IPS-20b (cell line): Measurements from ENCODE around the gene YIF1B.

Experiments used
- H3K27ac ChIP-seq: one replicate; pipeline ENCODE4 v1.5.1; 2013; ENCODE audit warnings: low read length
- H3K27me3 ChIP-seq: 2 replicates; pipeline ENCODE4 v1.6.1; 2013; ENCODE audit warnings: mild to moderate bottlenecking, low read length, inconsistent platforms; ENCODE audit not compliant: insufficient read depth
- H3K36me3 ChIP-seq: 2 replicates; pipeline ENCODE4 v1.6.1; 2013; ENCODE audit warnings: low read depth, mild to moderate bottlenecking, inconsistent platforms, low read length, moderate library complexity; ENCODE audit not compliant: insufficient read depth
- H3K4me1 ChIP-seq: 2 replicates; pipeline ENCODE4 v1.6.1; 2013; ENCODE audit warnings: mild to moderate bottlenecking, control low read depth, inconsistent platforms, low read length, moderate library complexity; ENCODE audit not compliant: insufficient read depth
- H3K4me3 ChIP-seq: 2 replicates; pipeline ENCODE4 v1.5.1; 2013; ENCODE audit warnings: mild to moderate bottlenecking, low read length, inconsistent platforms
- H3K9ac ChIP-seq: 2 replicates; pipeline ENCODE4 v1.6.1; 2013; ENCODE audit warnings: low read depth, mild to moderate bottlenecking, inconsistent platforms, low read length, moderate library complexity
- H3K9me3 ChIP-seq: 2 replicates; pipeline ENCODE4 v1.6.1; 2013; ENCODE audit warnings: mild to moderate bottlenecking, low read depth, low read length, inconsistent platforms; ENCODE audit not compliant: insufficient read depth

The YIF1B gene

DNA sequence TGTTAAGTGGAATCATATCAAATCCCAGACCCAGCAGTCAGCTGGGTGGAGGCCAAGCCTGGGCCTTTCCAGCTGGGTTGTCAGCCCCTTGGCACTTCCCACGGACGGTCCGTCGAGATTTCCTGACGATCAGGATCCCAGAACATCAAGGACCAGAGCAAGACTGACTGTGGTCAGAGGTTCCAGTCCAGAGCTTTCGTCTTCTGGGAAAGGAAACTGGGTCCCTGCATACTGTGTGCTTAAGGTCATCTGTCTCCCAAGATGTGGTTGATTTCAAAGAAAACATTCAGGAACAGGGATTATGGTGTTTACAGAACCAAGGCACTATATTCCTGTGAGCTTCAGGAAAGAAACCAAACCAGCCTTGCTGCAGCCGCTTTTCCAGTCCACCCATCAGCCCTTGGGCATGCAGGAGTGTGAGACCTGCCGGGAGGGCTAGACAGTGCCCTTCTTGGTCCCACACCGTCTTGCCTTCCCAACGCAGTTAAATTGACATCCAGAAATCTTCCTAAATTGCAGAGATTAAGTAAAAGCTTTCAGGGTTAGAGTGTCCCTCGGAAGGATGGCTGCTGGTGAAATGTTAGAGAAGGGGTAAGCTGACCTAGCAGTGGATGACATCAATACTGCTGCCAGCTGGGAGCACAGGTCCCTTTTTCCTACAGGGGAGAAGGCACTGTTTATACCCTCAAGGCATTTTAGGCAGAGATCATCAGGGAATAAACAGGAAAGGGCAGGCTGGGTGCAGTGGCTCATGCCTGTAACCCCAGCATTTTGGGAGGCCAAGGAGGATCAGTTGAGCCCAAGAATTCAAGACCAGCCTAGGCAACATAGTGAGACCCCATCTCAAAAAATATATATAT is 16.7 kb downstream of the YIF1B start:
- no peak overlapping the region for H3K27ac ChIP-seq
- H3K9me3 ChIP-seq, result no peaks in the 10 kb centered on the region

DNA sequence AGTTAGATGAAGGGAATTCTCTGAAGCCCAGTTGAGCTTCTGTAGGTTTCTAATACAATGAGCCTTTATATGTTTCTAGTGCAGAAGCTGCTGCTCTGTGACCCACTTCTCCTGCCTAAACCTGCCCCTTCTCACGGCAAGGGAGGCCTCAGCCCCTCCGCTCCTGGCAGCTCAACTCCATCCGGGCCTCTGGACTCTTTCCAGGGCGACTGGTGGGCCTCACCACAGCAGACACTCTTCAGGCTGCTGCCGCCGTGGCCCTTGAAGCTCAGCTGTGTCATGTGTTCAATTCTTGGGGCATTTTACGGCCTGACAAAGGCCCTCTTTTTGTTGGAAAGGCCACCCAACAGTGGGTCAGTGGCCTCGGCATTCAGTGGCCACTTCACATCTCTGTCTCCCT is 21.7 kb downstream of the YIF1B start:
- H3K36me3 ChIP-seq, result peaks cover 38% of the 10 kb centered on the region
- no peak overlapping the region for H3K9ac ChIP-seq
- H3K4me1 ChIP-seq, result no peaks in the 10 kb centered on the region
- H3K4me3 ChIP-seq, result no peak overlapping the region
- no peaks in the 10 kb centered on the region for H3K27me3 ChIP-seq
- no peak overlapping the region for H3K27ac ChIP-seq
- H3K9me3 ChIP-seq, result no peaks in the 10 kb centered on the region

More for the DNA sequence above, 16.7 kb downstream of the YIF1B start:
- Histone ChIP-seq H3K4me1 (peaks cover 4% of the 10 kb centered on the region; the same call in 1 of the 2 replicates), H3K27me3 (peaks cover 4% of the 10 kb centered on the region; the same call in 1 of the 2 replicates), H3K9ac (no peak overlapping the region), H3K36me3 (no peaks in the 10 kb centered on the region), H3K4me3 (no peak overlapping the region)

GRCh38 chr19:38293281-38293680 is 22.5 kb downstream of the YIF1B start:
- Histone ChIP-seq H3K9ac (no peak overlapping the region), H3K27me3 (no peaks in the 10 kb centered on the region), H3K27ac (no peak overlapping the region), H3K4me1 (no peaks in the 10 kb centered on the region), H3K36me3 (peaks cover 46% of the 10 kb centered on the region), H3K4me3 (no peak overlapping the region), H3K9me3 (no peaks in the 10 kb centered on the region)

GRCh38 chr19:38291855-38292254 is 23.9 kb downstream of the YIF1B start:
- Histone ChIP-seq H3K9ac (no peak overlapping the region), H3K9me3 (no peaks in the 10 kb centered on the region), H3K4me3 (no peak overlapping the region), H3K36me3 (peaks cover 56% of the 10 kb centered on the region), H3K27ac (no peak overlapping the region), H3K4me1 (no peaks in the 10 kb centered on the region), H3K27me3 (no peaks in the 10 kb centered on the region)

- Histone ChIP-seq H3K9me3 (no peaks in the 10 kb centered on the region), H3K4me3 (no peak overlapping the region), H3K27ac (no peak overlapping the region), H3K9ac (no peak overlapping the region), H3K36me3 (peaks cover 61% of the 10 kb centered on the region), H3K4me1 (no peaks in the 10 kb centered on the region), H3K27me3 (no peaks in the 10 kb centered on the region)
Measured at GRCh38 chr19:38290631-38291147, 25.1 kb downstream of the YIF1B start.

GRCh38 chr19:38289955-38290354 is 25.8 kb downstream of the YIF1B start:
- Histone ChIP-seq H3K4me3 (no peak overlapping the region), H3K36me3 (peaks cover 68% of the 10 kb centered on the region), H3K27ac (no peak overlapping the region), H3K27me3 (no peaks in the 10 kb centered on the region), H3K9me3 (no peaks in the 10 kb centered on the region), H3K9ac (no peak overlapping the region), H3K4me1 (no peaks in the 10 kb centered on the region)

DNA sequence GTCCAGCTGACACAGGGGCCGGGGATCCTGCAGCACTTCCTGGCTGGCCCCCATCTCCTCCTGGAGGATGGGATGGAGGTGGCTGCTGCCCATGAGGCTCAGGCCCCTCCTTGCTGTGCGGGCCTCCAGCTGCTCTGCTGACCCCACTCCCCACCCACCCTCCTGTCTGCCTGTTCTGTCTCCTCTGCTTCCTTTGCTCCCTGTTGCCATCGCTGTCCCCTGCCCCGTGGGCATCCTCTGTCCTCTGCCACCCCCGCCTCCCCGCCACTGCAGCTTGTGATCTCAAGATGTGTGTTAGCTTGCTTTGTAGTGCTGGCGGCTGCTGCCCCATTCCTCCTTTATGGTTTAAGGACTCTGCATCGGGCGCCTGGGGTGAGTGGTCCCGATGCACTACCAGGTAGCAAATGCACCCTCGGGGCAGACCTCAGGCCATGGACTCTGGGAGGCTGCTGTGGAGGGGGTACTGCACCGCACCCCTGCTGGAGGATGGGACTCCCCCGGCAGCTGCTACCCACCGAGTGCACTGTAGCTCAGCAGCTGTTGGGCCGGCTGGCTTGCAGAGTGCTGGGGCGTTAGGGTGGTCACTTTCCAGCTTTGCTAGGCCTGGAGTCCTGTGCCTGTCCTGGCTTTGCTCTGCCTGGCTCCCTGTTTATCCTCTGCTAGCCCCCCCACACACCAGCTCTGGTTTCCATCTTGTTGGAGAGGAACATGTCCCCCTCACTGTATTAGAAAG is 27.5 kb downstream of the YIF1B start:
- H3K27ac ChIP-seq, result no peak overlapping the region
- H3K9ac ChIP-seq, result no peak overlapping the region
- no peaks in the 10 kb centered on the region for H3K4me1 ChIP-seq
- no peaks in the 10 kb centered on the region for H3K9me3 ChIP-seq
- no peaks in the 10 kb centered on the region for H3K27me3 ChIP-seq
- H3K36me3 ChIP-seq, result peaks cover 83% of the 10 kb centered on the region
- no peak overlapping the region for H3K4me3 ChIP-seq

GRCh38 chr19:38287604-38288003 is 28.1 kb downstream of the YIF1B start:
- Histone ChIP-seq H3K4me1 (no peaks in the 10 kb centered on the region), H3K4me3 (no peak overlapping the region), H3K27me3 (no peaks in the 10 kb centered on the region), H3K9ac (no peak overlapping the region), H3K27ac (no peak overlapping the region), H3K9me3 (no peaks in the 10 kb centered on the region), H3K36me3 (peaks cover 82% of the 10 kb centered on the region)

- H3K9me3 ChIP-seq, result no peaks in the 10 kb centered on the region
- no peaks in the 10 kb centered on the region for H3K27me3 ChIP-seq
- H3K4me3 ChIP-seq, result no peak overlapping the region
- peaks cover 62% of the 10 kb centered on the region for H3K36me3 ChIP-seq
- H3K27ac ChIP-seq, result no peak overlapping the region
- no peak overlapping the region for H3K9ac ChIP-seq
- no peaks in the 10 kb centered on the region for H3K4me1 ChIP-seq
Measured at GRCh38 chr19:38285567-38285966, 30.2 kb downstream of the YIF1B start.

DNA sequence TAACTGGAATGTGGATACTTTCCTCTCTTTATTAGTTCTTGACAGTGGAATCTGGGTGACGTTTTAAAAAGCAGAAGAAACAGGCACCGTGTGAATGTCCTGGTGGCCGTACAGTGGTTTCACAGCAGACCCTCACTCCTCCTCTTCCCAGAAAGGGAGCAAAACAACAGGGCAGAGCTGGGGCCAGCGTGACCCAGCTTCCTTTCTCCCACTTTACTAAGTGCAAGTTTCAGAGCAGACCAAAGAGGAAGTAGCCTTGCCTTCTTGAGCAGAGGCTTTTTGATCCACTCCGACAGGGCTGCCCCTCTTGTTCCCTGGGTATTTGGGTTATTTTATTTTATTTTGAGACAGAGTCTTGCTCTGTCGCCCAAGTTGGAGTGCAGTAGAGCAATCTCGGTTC is 31.3 kb downstream of the YIF1B start:
- H3K9me3 ChIP-seq, result no peaks in the 10 kb centered on the region
- H3K4me3 ChIP-seq, result no peak overlapping the region
- H3K4me1 ChIP-seq, result no peaks in the 10 kb centered on the region
- no peak overlapping the region for H3K27ac ChIP-seq
- H3K36me3 ChIP-seq, result peaks cover 57% of the 10 kb centered on the region
- H3K9ac ChIP-seq, result no peak overlapping the region
- H3K27me3 ChIP-seq, result no peaks in the 10 kb centered on the region

GRCh38 chr19:38283271-38283670 is 32.5 kb downstream of the YIF1B start:
- Histone ChIP-seq H3K27ac (no peak overlapping the region), H3K36me3 (peaks cover 45% of the 10 kb centered on the region), H3K9me3 (no peaks in the 10 kb centered on the region), H3K27me3 (no peaks in the 10 kb centered on the region), H3K4me3 (no peak overlapping the region), H3K9ac (no peak overlapping the region), H3K4me1 (no peaks in the 10 kb centered on the region)
